GM18517 (cell line): ENCODE data around the gene RECK.

Source experiments
- ATAC-seq: cut with Tn5 transposase; IDR thresholded peaks from one replicate; pipeline ENCODE4 v1.9.1; 2021; ENCODE audit warnings: mild to moderate bottlenecking, moderate library complexity; ENCODE audit not compliant: unreplicated experiment

Gene RECK

GRCh38 chr9:36025746-36026145 lies 11.0 kb upstream of the RECK start:
- no peak for ATAC-seq

DNA sequence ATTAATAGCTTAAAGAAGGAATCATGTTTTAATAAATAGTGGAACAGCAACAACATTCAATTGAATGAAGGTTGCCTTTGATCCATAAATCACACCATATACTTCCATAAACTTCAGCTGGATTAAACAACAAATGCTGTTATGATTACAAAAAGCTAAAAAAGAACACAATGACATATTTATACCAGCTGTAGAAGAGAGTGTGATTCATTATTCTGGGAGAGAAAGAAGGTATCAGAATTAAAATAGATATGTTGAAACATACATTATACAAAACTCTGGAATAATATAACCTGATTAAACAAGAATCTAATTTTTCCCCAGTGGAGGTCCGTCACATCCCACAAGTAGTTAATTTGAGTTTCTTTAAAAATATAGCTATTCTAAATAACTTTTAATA lies 7.5 kb upstream of the RECK start:
- ATAC-seq: no peak

GRCh38 chr9:36029765-36030528 lies 6.8 kb upstream of the RECK start:
- ATAC-seq: no peak

GRCh38 chr9:36030871-36031270 lies 5.8 kb upstream of the RECK start:
- ATAC-seq: no peak

DNA sequence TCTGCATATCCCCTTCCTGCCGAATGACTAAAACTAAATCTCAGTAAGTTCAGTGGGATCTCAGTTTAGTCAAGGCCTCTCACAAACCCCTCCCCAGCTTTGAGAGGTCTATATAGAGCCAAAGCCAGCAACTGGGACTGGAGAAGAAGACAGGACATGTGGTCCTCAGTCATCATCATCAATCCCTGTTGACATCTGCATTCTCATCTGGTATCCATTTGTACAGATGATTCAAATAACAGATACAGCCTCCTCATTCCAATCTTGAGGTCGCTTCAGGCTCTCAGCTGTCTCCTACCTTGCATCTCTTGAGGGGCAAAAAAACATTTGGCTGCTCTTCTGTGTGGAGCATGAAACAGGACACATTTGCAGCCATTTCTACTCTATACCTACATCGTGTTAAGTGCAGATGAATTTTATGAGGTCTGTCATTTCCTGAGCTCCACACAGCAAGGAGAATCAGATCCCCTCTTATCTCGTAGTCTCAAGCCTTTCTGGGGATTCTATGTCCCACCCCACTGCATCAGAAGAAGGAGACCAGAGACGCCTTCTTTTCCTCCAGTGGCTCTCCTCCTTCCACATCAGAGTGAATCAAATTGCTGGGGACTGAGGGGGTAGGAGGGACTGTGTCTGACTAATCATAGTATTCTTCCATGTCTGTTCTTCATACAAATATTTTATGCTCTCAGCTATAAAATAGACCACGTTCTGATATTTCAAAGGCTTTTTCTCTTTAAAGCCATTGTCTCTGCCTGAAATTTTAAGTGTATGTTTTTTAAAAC lies 4.7 kb upstream of the RECK start:
- ATAC-seq: no peak

- ATAC-seq: no peak
Observed at GRCh38 chr9:36033788-36034187, 2.9 kb upstream of the RECK start.

- ATAC-seq: no peak
Observed at GRCh38 chr9:36034234-36034633, 2.5 kb upstream of the RECK start.

GRCh38 chr9:36035006-36035405 lies 1.7 kb upstream of the RECK start:
- no peak for ATAC-seq

GRCh38 chr9:36036253-36036779 lies 397 bp upstream of the RECK start:
- ATAC-seq: peak; percentile 21

DNA sequence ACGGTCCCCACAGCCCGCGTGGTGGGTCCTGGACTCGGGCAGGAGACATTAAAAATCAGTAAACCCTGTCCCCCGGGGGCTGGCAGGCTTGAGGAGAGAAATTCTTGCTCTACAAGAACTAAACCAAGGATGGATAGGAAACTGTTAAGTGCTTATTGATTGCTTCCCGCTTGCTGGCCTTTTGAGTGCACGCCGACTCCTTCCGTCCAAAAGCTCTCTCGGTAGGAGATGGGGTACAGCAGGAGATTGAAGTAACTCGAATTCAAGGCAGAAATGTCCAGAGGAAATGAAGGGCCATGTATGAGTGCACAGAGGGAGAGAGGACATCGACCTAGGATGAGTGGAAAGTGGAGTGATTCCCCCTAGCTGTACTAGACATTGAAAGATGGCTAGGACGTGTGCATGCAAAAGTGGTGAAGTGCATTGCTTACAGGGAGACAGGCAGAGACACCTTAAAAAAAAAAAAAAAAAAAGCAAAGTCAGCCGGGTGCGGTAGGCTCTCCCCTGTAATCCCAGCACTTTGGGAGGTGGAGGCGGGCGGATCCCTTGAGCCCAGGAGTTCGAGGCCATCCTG lies 923 bp downstream of the RECK start:
- ATAC-seq: no peak

- ATAC-seq: no peak
Observed at GRCh38 chr9:36039121-36039520, 2.4 kb downstream of the RECK start.

GRCh38 chr9:36039696-36040095 lies 3.0 kb downstream of the RECK start:
- no peak for ATAC-seq

DNA sequence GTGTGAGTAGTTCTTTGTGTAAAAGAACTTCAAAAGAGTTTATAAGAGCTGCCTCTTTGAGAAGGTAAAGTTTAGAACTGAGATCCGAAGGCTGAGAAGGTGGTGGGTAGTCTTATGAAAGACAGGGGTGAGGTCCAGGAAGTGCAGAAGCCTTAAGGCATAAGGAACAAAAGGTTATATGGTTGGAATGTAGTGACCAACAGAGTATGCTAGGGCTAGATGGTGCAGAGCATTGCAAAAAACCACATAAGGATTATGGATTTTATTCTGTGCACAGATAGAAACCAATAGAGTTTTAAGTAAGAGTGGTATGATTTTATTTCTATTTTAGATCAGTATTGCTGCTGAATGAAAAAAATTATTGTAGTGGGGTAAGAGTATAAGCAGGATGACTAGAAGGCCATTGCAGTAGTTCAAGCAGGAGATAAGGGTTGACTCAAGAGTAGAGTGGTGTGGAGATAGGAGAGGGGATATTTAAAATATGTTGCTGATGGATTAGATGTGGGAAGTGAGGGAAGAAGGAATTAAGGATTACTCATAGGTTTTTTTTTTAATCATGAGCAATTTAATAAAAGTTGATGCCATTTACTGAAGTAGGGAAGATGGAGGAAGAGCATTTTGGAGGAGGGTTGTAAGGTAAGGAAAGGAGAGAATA lies 3.7 kb downstream of the RECK start:
- ATAC-seq: no peak

GRCh38 chr9:36041506-36041905 lies 4.8 kb downstream of the RECK start:
- no peak for ATAC-seq

- no peak for ATAC-seq
Observed at GRCh38 chr9:36045610-36046009, 8.9 kb downstream of the RECK start.

DNA sequence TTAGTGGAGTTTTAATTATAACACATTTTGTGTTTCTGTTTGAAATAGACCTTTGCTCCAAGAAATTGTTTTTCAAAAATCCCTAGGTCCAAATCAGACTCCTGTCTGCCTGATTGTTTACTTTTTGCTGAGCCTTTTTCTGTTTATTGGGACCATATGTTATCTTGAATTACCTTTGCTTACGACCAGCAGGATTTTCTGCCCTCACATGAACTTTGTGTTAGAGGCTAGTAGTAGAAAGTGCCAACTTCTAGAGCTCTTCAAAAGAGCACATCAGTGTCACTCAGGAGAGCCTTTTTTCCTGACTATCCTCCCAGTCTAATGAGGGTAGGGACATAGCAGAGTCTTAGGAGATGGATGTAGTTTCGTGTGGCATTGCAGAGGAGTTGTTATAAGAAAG lies 10.2 kb downstream of the RECK start:
- ATAC-seq: no peak

GRCh38 chr9:36049408-36049807 lies 12.7 kb downstream of the RECK start:
- no peak for ATAC-seq

- no peak for ATAC-seq
Observed at GRCh38 chr9:36050476-36050875, 13.8 kb downstream of the RECK start.

GRCh38 chr9:36051317-36051716 lies 14.6 kb downstream of the RECK start:
- ATAC-seq: no peak

DNA sequence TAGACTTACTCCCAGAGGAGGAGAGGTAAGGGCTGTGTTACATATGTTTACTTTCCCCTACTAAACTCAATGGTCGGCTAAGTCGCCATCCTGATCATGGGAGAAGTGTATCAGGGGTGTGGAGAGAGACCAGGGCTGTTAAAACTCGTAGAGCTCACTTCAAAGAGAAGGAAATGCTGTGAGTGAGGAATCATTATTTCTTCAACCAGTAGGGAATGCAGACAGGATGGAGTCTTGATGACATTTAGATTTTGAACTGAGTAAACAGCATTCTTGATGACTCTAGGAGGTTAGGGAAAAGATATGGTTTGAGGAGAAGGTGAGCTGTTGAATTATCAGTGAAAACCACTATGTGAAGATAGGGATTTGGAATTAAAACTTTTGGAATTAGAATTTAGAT lies 17.3 kb downstream of the RECK start:
- no peak for ATAC-seq

DNA sequence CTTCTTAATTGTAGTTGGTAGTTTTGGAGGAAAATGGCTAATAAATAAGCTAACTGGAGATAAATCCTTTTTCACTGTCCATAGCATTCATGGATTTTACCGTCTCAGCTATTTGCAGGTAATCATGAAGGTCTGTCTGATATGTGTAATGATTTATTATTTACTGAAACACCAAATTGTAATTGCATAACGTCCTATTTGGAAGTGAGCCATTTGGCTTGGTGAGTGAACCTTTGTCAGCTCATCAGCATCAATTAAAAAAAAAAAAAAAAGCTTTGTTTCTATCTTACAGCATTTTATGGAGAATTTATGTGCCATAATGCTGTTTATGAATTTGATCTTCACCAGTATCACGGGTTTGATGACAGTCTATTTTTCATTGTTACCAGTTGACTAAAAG lies 20.2 kb downstream of the RECK start:
- ATAC-seq: no peak
